AG08395 (cell line): ENCODE results near the gene STPG2.

ENCODE experiments used
- DNase-seq: peaks from one replicate; pipeline ENCODE4 v3.0.0; 2012; ENCODE audit warnings: mixed read lengths, low spot score

Gene STPG2

DNA sequence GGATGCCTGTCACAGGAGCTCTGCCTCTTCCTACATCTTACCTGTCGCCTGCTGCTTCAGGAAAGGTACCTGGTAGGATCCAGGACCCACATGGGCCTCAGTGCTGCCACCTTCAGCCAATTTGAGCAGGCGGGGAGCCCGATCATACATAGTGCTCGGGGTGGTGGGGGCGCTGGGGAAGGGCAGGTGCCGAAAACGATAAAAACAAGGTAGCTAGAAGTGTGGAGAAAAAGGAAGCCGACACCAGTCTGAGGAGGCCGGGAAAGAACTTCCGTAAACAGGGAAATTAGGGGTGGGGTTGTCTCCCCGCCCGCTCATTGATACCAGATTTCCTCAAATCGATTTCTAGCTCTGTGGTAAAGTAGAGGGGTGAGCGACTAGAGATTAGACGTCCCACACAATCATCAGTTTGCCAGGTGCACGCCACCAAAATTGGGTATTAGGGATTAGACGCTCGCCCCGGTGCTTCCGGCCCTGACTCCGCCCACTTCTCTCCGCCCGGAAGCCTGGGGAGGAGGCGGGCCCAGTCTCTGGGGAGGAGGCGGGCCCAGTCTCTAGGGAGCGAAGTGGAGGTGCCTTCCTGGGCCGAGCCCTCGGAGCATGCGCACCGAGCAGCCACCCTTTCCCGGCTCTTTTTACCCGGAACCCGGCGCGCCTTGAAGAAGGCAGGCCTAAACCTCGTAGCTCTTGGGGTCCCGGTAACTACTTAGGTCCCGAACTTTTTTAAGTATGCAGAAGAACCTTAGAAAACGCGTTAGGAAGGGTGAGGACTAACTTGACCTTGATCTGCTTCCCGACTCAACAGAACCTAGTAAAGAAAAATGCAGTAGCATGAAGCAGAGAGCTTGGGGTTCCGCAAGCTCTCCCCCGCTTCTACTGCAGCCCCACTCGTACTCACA lies at the start of gene STPG2:
STPG2 (minus strand) TSS at position 476 of the 899 bp plus-strand sequence.
- DNase-seq, result peak; percentile 95

DNA sequence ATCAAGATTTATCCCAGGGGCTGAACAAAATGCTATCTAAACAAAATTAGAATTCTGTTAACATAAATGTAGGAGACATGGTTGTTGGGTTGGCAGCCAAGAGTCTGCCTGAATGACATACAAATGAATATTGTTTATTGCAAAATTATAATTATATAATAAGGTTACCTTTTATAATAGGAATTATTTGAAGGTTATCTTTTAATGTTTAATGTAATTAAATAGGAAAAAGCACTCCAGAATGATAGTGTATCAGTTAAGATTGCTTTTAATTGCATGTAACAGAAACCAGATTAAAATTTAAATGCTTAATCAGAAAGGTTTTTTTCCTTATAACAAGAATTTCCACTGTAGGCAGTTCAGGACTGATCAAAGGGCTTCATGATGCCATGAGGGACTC lies 42.0 kb upstream of the STPG2 start:
- DNase-seq, result no peak

DNA sequence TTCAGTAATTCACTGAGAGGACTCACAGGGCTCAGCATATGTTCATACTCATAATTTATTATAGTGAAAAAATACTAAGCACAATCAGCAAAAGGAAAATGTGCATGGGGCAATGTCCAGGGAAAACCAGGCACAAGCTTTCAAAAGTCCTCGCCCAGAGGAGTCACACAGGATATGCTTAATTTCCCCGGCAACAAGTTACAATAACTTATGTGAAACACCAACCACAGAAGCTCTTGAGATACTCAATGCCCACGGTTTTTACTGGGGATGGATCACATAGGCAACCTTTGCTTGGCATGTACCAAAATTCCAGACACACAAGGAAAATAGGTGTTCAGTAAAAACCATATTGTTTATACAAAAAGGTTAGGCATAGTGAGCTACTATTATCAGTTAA lies 38.5 kb upstream of the STPG2 start:
- no peak for DNase-seq

DNA sequence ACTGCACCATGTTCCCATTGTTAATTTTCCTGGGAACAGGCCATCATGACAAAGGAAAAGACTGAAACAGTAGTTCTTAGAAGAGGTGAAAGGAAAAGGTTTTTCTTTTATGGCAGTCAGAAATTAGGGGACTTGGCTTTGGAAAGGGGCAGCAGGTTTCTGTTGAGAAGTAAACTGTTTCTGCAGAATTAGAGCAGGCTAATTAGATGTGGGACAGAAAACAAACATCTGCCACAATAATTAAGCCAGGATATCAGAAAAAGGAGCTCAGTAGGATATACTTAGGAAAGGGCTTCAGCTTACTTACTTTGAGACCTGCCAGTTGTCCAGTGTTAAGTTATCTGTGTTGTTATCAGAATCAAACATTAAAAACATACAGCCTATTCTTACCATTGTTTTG lies 36.7 kb upstream of the STPG2 start:
- DNase-seq, result no peak

DNA sequence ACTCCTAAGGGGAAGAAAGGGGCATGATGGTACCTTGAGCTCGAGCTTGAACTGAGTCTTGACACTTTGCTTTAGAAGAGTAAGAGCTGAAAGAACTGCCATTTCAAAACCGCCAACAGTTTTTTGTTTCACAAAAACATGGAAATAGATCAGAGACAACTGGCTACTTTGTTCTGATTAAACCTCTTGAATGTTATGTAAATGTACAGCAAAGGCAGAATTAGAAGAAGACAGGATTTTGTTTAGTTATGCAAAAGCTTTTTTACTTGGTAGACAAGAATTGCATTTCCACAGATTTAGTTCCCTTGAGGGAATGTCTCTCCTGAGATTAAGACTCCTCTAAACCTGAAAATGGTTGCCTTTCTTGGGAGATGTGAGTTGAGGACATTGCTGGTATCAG lies 33.3 kb upstream of the STPG2 start:
- DNase-seq, result no peak

DNA sequence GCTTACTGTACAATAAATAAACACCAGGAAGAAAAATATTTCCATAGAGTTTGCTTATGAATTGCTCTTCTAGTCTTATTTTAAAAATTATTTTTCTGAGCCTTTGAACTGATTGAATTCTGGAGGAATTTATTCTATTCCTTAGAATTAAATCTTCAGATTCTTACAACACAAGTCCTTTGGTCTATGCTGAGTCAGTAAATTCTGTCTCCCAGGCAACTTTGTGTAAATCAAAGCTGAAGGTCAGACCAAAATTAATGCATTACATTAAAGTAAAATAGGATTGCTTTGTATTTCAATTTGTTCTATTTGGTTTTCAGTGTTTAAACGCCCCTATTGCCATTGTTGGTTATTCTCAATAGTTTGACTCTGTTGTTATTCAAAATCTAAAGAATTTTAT lies 26.8 kb upstream of the STPG2 start:
- DNase-seq, result no peak

DNA sequence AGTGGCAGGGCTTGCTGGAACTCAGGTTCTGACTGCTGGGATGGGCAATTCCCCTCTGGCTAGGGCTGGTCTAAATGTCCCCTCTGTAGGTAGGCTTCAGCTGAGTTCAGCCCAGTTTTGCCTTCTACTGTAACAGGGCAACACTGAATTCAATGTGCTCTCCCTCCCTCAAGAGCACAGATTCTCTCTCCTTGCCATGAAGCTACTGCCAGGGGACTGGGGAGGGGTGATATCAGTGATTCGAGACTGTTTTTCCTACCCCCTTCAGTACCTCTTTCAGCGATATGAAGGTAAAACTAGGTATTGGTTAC lies 23.4 kb upstream of the STPG2 start:
- no peak for DNase-seq

DNA sequence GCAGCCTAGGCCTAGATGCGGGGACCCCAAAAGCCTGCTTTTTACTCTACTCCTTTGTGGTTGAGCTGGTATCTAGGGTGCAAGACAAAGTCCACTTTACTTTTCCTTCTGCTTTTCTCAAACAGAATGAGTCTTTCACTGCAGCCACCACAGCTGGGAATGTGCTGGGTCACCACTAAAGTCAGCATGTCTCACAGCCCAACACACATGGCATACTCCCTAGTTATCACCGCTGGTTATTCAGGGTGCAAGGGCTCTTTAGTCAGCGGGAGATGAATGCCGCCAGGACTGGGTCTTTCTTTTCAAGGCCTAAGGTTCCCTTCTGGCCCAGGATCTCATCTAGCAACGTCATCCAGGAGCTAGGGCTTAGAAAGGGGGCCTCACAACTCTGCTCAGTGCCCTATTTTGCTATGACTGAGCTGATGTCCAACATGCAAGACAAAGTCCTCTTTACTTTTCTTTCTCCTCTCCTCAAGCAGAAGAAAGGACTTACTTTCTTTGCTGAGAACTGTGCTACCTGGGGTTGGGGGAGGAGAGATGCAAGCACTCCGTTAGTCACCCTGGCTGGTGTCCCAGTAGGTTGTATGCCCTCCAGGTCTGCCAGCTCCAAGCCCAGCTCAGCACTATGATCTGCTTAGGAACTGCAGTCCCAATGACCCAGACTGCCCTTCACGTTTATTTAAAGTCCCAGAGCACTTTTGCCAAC lies 22.9 kb upstream of the STPG2 start:
- DNase-seq, result no peak

DNA sequence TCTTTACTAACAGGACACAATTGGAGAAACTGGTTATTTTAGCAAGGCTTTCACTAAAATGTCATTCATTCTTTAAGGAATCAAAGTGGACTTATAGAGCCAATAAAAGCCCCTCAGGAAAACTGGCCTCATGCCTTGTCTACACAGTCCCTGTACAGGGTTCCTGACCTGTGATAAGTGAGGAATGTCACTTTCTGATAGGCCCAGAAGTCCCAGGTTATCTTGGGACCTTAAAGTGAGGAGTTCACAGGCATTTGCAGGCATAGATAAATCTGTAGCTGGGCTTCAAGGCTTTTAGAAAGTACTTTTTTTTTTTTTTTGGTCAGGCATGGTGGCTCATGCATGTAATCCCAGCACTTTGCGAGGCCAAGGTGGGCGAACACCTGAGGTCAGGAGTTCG lies 19.4 kb upstream of the STPG2 start:
- no peak for DNase-seq

DNA sequence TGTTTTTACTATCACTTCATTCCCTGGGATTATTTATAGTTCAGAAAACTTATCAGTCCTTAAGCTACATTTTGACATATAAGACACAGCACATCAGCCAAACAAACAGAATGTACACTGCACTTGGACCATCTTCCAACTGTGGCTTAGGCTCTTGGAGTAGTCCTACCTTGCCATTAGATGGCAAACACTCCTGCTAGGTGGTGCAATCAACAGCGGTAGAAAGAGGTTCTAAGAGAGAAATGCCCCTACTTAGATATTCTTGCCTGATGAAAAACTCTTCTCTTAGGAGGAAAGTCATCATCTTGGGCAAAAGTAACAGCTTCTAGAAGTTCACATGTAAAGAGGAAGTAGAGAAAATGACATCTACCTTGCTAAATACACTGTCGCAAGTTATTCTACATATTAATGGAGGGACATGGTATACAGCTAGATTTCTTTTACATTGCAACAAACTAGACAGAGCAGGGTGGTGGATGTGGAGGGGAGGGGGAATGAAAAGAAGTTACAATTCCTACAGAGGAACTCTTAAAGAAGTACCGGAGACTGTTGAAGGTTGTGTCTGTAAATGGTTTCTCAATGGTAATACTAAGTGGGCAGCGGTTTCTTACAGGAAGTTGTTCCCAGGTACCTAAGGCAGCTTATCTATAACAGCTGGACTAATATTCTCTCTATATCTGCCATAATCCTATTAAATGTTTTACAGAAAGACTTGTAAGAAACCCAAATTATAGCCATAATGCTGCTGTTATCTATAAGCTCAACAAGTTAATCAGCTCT lies 8.1 kb upstream of the STPG2 start:
- no peak for DNase-seq

DNA sequence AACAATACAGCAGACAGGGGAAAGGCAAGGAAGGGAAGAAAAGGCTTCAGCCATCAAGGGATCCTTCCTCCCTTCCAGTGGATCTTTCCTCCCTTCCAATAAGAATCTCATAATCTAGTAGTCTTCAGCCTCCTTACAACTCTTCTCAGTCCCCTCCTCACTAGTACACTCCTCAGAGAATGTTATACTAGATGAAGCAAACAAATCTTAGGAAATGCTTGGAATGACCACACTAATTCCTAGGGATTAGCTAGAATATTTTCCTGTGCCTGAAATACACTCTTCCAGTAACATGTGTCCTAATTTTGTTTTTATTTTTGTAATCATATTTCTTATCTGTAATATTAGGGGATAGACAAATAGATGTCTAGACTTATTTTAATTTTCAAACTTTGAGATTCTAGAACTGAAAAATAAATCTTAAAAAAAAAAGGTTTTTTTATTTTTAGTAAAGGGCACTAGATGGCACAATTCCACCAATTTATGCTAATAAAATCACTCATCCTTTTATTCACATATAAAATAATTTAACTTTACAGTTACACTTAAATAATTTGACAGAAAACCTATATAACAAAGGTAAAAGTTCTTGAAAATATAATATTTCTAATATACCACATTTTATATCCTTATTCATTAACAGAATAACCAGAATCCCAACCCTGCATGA lies 7.0 kb upstream of the STPG2 start:
- no peak for DNase-seq

DNA sequence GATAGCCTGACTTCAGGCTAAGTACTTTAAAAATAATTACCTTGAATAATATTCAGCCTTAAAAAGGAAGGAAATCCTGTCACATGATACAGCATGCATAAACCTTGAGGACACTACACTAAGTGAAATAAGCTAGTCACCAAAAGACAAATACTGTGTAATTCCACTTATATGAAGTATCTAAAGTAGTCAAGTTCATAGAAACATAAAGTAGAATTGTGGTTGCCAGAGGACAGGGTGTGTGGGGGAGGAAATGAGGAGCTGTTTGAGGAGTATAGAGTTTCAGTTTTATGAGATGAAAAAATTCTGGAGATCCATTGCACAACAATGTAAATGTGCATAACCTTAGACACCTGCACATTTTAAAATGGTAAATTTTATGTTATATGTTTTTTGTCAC lies 5.6 kb upstream of the STPG2 start:
- no peak for DNase-seq

DNA sequence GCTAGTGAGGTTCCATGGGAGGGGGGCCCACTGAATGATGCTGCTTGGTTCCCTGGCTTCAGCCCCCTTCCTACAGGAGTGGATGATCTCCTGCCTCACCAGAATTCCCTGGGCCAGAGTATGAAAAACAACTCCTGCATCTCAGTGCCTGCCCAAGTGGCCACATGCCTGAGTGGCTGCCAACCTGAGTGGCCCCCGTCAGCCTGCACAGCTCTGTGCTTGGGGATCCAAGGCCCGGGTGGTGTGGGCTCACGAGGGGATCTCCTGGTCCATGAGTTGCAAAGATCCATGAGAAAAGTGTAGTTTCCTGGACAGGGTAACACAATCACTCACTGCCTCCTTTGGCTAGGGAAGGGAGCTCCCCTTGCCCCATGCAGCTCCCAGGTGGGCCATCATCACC lies 17.1 kb downstream of the STPG2 start:
- DNase-seq, result no peak

DNA sequence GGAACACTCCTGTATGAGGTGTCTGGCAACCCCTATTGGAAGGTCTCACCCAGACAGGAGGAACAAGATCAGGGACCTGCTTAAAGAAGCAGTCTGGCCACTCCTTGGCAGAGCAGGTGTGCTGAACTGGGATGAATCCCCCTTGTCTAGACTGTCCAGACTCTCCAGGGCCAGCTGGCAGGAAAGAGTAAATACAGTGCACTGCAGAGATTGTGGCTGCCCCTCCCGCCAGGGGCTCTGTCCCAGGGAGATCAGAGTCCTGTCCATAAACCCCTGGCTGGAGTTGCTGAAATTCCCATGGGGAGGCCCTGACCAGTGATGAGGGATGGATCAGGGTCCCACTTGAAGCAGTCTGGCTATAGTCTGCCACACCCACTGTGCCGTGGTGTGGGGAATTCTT lies 17.7 kb downstream of the STPG2 start:
- DNase-seq, result no peak

DNA sequence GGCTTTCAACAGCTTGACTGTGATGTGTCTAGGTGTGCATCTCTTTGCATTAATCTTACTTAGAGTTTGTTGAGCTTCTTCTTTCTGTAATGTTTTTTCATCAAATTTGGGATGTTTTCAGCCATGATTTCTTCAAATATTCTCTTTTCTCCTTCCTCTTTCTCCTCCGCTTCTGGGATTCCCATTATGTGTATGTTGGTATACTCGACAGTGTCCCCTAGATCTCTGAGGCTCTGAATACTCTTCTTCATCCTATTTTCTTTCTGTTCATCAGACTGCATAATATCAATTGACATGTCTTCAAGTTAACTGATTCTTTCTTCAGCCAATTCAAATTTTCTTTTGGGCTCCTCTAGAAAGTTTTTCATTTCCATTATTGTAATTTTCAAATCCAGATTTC lies 25.9 kb downstream of the STPG2 start:
- DNase-seq, result no peak

DNA sequence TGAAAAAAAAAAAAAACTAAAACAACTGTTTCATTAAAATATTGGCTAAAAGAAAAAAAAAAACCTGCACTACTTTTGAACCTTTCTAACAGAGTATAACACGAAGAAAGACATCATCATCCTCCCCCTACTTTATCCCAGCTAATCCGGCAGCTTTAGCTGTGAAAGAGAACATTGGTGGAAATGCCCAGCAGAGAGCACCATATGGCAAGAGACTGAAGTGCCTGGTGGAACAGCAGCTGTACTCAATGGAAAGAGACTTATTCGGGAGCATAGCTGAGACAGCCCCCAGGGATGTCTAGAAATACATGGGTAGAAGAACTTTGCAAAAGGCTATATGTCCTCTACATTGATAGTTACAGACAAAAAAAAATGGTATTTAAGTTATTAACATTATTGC lies 30.3 kb downstream of the STPG2 start:
- peak; percentile 4 for DNase-seq

DNA sequence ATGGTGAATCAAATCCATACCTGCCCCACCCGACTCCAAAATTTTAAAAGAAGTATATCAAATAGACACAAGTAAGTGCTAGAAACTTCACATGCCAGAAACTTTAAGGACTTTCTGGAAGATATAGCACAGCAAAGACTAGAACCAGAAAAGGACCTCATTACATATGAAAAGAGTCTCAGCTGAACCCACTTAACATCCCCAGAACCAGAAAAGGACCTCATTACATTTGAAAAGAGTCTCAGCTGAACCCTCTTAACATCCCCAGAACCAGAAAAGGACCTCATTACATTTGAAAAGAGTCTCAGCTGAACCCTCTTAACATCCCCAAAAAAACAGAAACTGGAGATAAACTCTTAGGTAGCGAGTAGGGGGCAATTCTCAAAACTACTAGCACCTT lies 32.3 kb downstream of the STPG2 start:
- DNase-seq, result no peak

DNA sequence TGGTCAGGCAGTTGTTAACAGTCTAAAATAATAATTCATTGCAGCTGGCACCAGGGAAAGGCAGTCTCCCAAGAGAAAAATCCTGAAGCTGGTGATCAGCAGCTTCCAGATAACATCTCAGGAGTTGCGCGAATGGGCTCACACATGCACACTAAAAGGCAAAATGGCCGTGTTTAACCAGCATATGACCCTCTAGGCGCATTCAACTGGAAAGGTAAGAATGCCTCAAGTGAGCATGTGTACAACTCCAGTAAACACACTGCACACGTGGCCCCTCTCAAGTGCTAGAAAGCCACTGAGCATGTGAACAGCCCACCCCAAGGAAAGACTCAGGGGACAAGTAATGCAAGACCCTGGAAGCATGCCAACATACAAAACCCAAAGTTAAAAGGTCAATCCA lies 33.1 kb downstream of the STPG2 start:
- no peak for DNase-seq

DNA sequence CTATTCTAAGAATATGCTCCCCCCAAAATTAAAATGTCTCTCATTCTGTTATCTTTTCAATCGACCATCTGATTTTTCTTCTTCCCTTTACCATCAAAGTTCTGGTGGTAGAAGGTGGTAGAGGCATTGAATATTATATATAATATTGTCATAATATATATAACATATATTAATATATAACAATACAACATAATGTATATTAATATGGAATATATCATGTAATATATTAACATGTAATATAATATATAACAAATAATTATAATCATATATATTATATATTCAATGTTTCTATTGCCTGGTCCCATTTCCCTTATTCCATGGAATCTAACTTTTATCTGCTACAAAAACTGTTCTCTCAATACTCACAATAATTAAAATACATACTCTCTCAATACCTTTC lies 40.6 kb downstream of the STPG2 start:
- no peak for DNase-seq

DNA sequence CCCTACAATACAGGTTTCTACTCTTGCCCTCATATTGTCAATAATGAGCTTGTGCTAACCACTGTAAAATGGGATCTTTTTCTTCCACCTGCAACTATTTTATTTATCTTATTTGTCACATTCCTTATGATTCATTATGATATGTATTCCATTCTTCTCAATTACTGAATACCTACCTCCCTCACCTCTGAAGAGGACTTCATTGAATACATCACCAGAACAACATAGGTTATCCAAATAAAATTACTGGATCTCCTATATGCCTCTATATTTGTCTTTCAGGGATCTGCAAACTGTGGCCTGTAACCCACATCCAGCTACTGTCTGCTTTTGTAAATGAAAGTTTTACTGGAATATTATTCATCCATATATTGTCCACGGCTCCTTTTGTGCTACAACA lies 41.3 kb downstream of the STPG2 start:
- DNase-seq, result no peak

DNA sequence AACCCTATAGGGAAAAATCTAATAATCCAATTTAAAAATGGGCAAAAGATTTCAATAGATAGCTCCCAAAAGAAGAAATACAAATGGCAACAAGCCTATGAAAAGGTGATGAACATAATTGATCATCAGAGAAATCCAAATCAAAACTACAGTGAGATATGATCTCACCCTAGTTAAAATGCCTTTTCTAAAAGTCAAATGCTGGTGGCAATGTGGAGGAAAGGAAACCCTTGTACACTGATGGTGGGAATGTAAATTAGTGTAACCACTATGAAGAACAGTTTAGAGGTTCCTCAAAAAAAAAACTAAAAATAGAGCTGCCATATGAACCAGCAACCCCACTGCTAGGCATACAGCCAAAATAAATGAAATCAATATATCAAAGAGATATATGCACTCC lies 44.5 kb downstream of the STPG2 start:
- no peak for DNase-seq

DNA sequence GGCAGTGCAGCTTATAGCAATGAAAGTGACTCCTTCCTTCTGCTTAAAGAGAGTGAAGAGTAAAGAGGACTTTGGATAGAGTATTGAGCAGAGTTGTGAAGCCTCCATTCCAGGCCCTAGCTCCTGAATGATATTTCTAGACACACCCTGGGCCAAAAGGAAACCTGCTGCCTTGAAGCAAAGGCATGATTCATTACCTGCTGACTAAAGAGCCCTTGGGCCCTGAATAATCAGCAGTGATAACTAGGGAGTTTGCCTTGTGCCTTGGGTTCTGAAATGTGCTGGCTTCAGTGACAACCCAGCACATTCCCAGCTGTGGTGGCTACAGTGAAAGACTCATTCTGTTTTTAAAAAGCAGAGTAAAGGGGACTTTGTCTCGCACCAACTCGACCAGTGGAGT lies 49.2 kb downstream of the STPG2 start:
- DNase-seq, result no peak

DNA sequence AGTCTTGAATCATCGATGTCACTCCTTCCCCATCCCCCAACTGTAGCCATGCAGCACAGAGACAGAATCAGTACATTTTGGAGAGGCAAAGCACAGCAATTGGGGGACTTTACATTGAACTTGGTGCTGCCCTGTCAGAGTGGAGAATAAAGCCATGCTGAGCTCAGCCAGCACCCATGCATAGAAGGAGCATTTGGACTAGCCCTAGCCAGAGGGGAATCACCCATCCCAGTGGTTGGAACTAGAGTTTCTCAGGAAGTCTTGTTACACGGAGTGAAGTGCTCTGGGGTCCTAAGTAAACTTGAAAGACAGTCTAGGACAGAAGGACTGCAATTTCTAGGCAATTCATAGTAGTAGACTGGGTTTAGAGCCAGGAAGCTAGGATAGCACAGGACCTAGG lies 49.6 kb downstream of the STPG2 start:
- no peak for DNase-seq
